ENCODE measurements around the gene GDPGP1. TPM values are rescaled to one million over a fixed set of nuclear protein-coding genes. Genes with fewer than 3 reads are reported as not detected.

GDPGP1 gene
- total RNA-seq, 1 experiment from 2014 or later, result 15.4 TPM

DNA sequence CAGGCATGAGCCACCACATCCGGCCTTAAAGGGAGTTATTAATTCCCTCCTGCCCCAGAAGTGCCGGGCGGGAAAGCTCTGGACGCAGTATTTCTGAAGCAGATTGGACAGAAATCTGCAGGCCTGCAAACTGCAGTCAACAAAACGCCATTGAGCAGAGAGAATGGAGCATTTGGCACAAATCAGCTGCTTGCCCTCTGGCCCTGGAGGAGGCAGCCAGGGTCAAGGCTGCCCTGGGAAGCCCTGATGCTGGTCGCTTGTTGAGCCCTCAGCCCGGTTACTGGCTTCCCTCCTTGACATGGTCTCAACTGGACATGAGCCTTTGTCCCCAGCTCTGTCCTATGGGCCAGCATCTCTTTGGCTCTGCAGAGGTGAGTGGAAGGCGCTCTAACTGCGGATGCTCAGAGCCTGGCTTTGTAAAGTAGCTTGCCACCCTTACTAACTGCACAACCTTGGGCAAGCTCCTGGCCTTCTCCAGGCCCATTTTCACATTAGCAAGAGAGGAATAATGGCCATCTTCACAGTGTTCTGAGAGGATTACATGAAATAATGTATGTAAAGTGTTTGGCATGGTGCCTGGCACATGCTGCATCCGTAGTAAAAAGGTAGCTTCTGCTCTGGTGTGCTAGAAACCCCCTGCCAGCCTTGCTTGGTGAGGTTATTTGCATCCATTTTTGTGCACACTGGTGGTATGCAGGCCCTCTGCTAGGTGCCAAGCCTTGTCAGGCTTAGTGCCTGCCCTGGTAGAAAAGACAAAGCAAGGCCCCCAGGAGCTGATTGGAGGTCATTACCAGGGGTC, 28.8 kb upstream of the GDPGP1 start:
- peaks cover 22 to 66% of the 10 kb centered on the region in 2 experiments for H3K4me1 ChIP-seq (ENCODE audit: control insufficient read depth in 1 of 2, insufficient read depth in 2 of 2, low read length in 2 of 2)
- ChIA-PET POLR2A (no interaction called here), CTCF (interaction anchor here (0.6 kb wide), 1 partner anchor 49 kb away, joined by 4 read pairs; no protein-coding TSS in a partner anchor), RAD21 (ENCODE audit: low non-redundant PET in 1 of 2, low total read pairs in 2 of 2, uncharacterized antibody in 2 of 2, unreplicated experiment in 2 of 2) (interaction anchor here in 1 of 2 experiments (0.7 kb wide), 1 partner anchor 330 kb away, joined by 3 read pairs; no protein-coding TSS in a partner anchor)
- ATAC-seq (no peak), DNase-seq (ENCODE audit: low read depth, low spot score) (no peak)
- H3K9me3 ChIP-seq (ENCODE audit: control insufficient read depth in 1 of 2, insufficient read depth in 1 of 2, low read depth in 1 of 2, low read length in 2 of 2), result no peaks in the 10 kb centered on the region
- no peaks in the 10 kb centered on the region for H3K27me3 ChIP-seq (ENCODE audit: insufficient read depth, low read length)
- no peak overlapping the region for H3K27ac ChIP-seq (ENCODE audit: low read depth, low read length)
- intact Hi-C loops (cut with micrococcal nuclease), result no loop called here
- H3K9ac ChIP-seq (ENCODE audit: low read length), result no peak overlapping the region
- no TSS peak for BruUV-seq (replicated peaks)
- no peak overlapping the region for H3K4me3 ChIP-seq (replicated peaks in 1 of 2; ENCODE audit: low read depth in 1 of 2, low read length in 2 of 2)
- no peak overlapping the region for H2AFZ ChIP-seq (ENCODE audit: low read depth, low read length, poor library complexity, severe bottlenecking)
- H4K20me1 ChIP-seq (ENCODE audit: insufficient read depth), result no peaks in the 10 kb centered on the region
- no peaks in the 10 kb centered on the region for H3K9me2 ChIP-seq (ENCODE audit: insufficient read depth)
- peaks cover 2 to 21% of the 10 kb centered on the region in 2 experiments; a peak in 3 of 4 replicates for H3K36me3 ChIP-seq (ENCODE audit: control insufficient read depth in 1 of 2, insufficient read depth in 2 of 2, low read length in 2 of 2)
- no peak overlapping the region for H3K4me2 ChIP-seq (ENCODE audit: low read length)
- TF ChIP-seq POLR2AphosphoS5 (IDR thresholded peaks at IDR 0.05; ENCODE audit: low read depth, low read length) (0 out of 2 replicates have a peak, but pooled peaks have one; percentile 11), EZH2phosphoT487 (IDR thresholded peaks at IDR 0.05; ENCODE audit: borderline replicate concordance) (no peak), POLR2A (IDR thresholded peaks at IDR 0.05; ENCODE audit: borderline replicate concordance, extremely low read depth, insufficient read depth, insufficient read length) (no peak), TCF7L2 (IDR thresholded peaks at IDR 0.05; ENCODE audit: borderline replicate concordance, extremely low read depth, insufficient read depth, insufficient read length) (no peak), CBX3 (IDR thresholded peaks at IDR 0.05; ENCODE audit: low read depth) (no peak), FOSL1 (IDR thresholded peaks at IDR 0.05; ENCODE audit: low read depth) (no peak), EZH2 (IDR thresholded peaks at IDR 0.05) (no peak), ATF3 (IDR thresholded peaks at IDR 0.05) (no peak)
- peaks cover 84% of the 10 kb centered on the region for H3K79me2 ChIP-seq (ENCODE audit: insufficient read depth, low read length)

- Histone ChIP-seq H3K9ac (ENCODE audit: low read length) (no peak overlapping the region), H3K4me2 (ENCODE audit: low read length) (no peak overlapping the region), H3K27ac (ENCODE audit: low read depth, low read length) (no peak overlapping the region), H3K79me2 (ENCODE audit: insufficient read depth, low read length) (peaks cover 91% of the 10 kb centered on the region), H3K36me3 (ENCODE audit: control insufficient read depth in 1 of 2, insufficient read depth in 2 of 2, low read length in 2 of 2) (peaks cover 2 to 21% of the 10 kb centered on the region in 2 experiments; a peak in 3 of 4 replicates), H3K9me3 (ENCODE audit: control insufficient read depth in 1 of 2, insufficient read depth in 1 of 2, low read depth in 1 of 2, low read length in 2 of 2) (no peaks in the 10 kb centered on the region), H2AFZ (ENCODE audit: low read depth, low read length, poor library complexity, severe bottlenecking) (no peak overlapping the region), H3K4me1 (ENCODE audit: control insufficient read depth in 1 of 2, insufficient read depth in 2 of 2, low read length in 2 of 2) (peaks cover 24 to 66% of the 10 kb centered on the region in 2 experiments), H3K9me2 (ENCODE audit: insufficient read depth) (no peaks in the 10 kb centered on the region), H3K4me3 (replicated peaks in 1 of 2; ENCODE audit: low read depth in 1 of 2, low read length in 2 of 2) (no peak overlapping the region), H3K27me3 (ENCODE audit: insufficient read depth, low read length) (no peaks in the 10 kb centered on the region), H4K20me1 (ENCODE audit: insufficient read depth) (no peaks in the 10 kb centered on the region)
- ChIA-PET RAD21 (ENCODE audit: low non-redundant PET in 1 of 2, low total read pairs in 2 of 2, uncharacterized antibody in 2 of 2, unreplicated experiment in 2 of 2) (interaction anchor here in 1 of 2 experiments (0.7 kb wide), 1 partner anchor 331 kb away, joined by 3 read pairs; no protein-coding TSS in a partner anchor), CTCF (no interaction called here), POLR2A (no interaction called here)
- no TSS peak for BruUV-seq (replicated peaks)
- no peak for ATAC-seq
- no peak for DNase-seq (ENCODE audit: low read depth, low spot score)
- intact Hi-C loops (cut with micrococcal nuclease), result no loop called here
- TF ChIP-seq ATF3 (IDR thresholded peaks at IDR 0.05) (no peak), FOSL1 (IDR thresholded peaks at IDR 0.05; ENCODE audit: low read depth) (no peak), ZFX (IDR thresholded peaks at IDR 0.05) (no peak), YY1 (IDR thresholded peaks at IDR 0.05; ENCODE audit: extremely low read depth, insufficient replicate concordance, low read depth, low read length) (no peak), CTCF (IDR thresholded peaks at IDR 0.05 in 2 of 3, conservative IDR thresholded peaks at IDR 0.05 in 1 of 3; ENCODE audit: borderline replicate concordance in 1 of 3, insufficient read depth in 1 of 3, low read depth in 2 of 3, low read length in 2 of 3) (no peak)
- TF ChIP-seq, protein P1, sequence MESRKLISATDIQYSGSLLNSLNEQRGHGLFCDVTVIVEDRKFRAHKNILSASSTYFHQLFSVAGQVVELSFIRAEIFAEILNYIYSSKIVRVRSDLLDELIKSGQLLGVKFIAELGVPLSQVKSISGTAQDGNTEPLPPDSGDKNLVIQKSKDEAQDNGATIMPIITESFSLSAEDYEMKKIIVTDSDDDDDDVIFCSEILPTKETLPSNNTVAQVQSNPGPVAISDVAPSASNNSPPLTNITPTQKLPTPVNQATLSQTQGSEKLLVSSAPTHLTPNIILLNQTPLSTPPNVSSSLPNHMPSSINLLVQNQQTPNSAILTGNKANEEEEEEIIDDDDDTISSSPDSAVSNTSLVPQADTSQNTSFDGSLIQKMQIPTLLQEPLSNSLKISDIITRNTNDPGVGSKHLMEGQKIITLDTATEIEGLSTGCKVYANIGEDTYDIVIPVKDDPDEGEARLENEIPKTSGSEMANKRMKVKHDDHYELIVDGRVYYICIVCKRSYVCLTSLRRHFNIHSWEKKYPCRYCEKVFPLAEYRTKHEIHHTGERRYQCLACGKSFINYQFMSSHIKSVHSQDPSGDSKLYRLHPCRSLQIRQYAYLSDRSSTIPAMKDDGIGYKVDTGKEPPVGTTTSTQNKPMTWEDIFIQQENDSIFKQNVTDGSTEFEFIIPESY (IDR thresholded peaks at IDR 0.05; ENCODE audit: extremely low read depth, insufficient replicate concordance, low read length), result no peak
Observed at GRCh38 chr15:90205886-90206285, 28.1 kb upstream of the GDPGP1 start.

Data from HCT116 (cell line).